Measurements from ENCODE around the gene GMDS.

Gene GMDS

GRCh38 chr6:1873781-1874180, 371.6 kb downstream of the GMDS start:
- ChIA-PET POLR2A (ENCODE audit: low non-redundant PET) (no interaction called here), CTCF (interaction anchor here (0.8 kb wide), 2 partner anchors 64 to 130 kb away, joined by 3 read pairs; no protein-coding TSS in a partner anchor)
- DNase-seq (ENCODE audit: low spot score): no peak
- H3K27ac ChIP-seq: no peak overlapping the region
- TF ChIP-seq CTCF (conservative IDR thresholded peaks at IDR 0.05; ENCODE audit: low read depth): no peak

- no peak for TF ChIP-seq CTCF (conservative IDR thresholded peaks at IDR 0.05; ENCODE audit: low read depth)
- H3K27ac ChIP-seq: no peak overlapping the region
- CTCF ChIA-PET: no interaction called here
- POLR2A ChIA-PET (ENCODE audit: low non-redundant PET): no interaction called here
- no peak for DNase-seq (ENCODE audit: low spot score)
Measured at GRCh38 chr6:1872649-1873131, 372.7 kb downstream of the GMDS start.

- ChIA-PET POLR2A (ENCODE audit: low non-redundant PET) (no interaction called here), CTCF (no interaction called here)
- TF ChIP-seq CTCF (conservative IDR thresholded peaks at IDR 0.05; ENCODE audit: low read depth): no peak
- no peak overlapping the region for H3K27ac ChIP-seq
- no peak for DNase-seq (ENCODE audit: low spot score)
Measured at GRCh38 chr6:1871724-1872315, 373.6 kb downstream of the GMDS start.

- TF ChIP-seq CTCF (conservative IDR thresholded peaks at IDR 0.05; ENCODE audit: low read depth): no peak
- DNase-seq (ENCODE audit: low spot score): no peak
- ChIA-PET POLR2A (ENCODE audit: low non-redundant PET) (no interaction called here), CTCF (interaction anchor here (0.6 kb wide), 1 partner anchor 46 kb away, joined by 3 read pairs; no protein-coding TSS in a partner anchor)
- H3K27ac ChIP-seq: no peak overlapping the region
Measured at GRCh38 chr6:1870932-1871331, 374.5 kb downstream of the GMDS start.

GRCh38 chr6:1870251-1870650, 375.2 kb downstream of the GMDS start:
- no peak overlapping the region for H3K27ac ChIP-seq
- ChIA-PET CTCF (no interaction called here), POLR2A (ENCODE audit: low non-redundant PET) (no interaction called here)
- DNase-seq (ENCODE audit: low spot score): no peak
- no peak for TF ChIP-seq CTCF (conservative IDR thresholded peaks at IDR 0.05; ENCODE audit: low read depth)

- POLR2A ChIA-PET (ENCODE audit: low non-redundant PET): no interaction called here
- TF ChIP-seq CTCF (conservative IDR thresholded peaks at IDR 0.05; ENCODE audit: low read depth): no peak
- no peak overlapping the region for H3K27ac ChIP-seq
- no peak for DNase-seq (ENCODE audit: low spot score)
- CTCF ChIA-PET: no interaction called here
Measured at GRCh38 chr6:1869769-1870168, 375.6 kb downstream of the GMDS start.

Measured in RWPE1 (cell line).